G401 (cell line): ENCODE results near the gene ARHGAP22. TPM values are rescaled to one million over a fixed set of nuclear protein-coding genes. Genes with fewer than 3 reads are reported as not detected.

Experiments
- DNase-seq: peaks from one replicate; pipeline ENCODE4 v3.0.0-alpha.2; 2015; ENCODE audit warnings: low spot score
- in situ Hi-C: cut with HindIII; loops from 2 replicates; pipeline ENCODE4 v1.10.0; 2016; ENCODE audit warnings: low sequenced_read_pairs, mixed read lengths
- total RNA-seq: library from RNA; depleted of rRNA; stranded (reverse); fragments of >200 nt; shearing (Covaris generic); gene quantifications from 2 replicates; pipeline ENCODE4 v1.2.3, GENCODE V29; 2014; rRNA removed

The ARHGAP22 gene
- total RNA-seq, 1 experiment from 2014 or later: 1.2 TPM

DNA sequence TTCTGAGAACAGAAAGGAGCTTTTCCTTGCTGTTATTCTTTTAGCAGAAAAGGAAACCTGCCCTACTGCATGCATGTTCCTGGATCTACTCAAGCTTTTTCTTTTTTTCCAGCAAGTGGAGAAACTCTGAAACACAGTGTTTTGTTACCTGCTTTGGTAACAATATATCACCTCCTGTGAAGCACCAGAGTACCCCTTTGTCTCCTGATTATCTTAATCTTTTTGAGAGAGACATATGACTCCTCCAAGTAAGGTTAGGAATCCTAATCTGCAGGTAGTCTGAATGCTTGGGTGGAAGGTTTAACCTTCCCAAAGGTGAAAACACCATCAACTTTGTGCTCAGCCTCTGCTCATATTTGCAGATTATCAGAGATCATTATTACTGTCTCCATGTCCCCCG is 205.3 kb downstream of the ARHGAP22 start:
- in situ Hi-C loops: no loop called here
- no peak for DNase-seq

DNA sequence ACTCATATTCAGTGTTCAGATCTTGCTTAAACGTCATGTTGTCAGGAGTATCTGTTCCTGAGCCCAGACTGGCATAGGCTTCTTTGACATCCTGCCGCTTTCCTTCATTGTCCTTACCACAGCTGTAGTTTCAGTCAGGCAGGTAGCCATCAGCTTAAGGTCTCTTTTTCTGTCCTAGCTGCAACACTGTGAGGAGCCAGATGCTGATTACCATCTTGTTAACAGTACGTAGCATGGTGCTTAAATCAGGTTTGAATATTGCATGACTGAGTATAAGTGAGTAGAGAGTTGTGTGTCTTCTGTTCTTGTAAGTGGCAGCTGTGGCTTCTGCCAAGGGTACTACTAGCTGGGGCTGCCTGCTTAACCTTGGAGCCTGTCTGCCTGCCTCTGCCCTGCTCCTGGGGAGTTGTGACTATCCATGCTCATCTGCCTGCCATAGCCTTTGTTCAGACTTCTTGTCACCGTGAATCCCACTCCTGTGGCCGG is 205.8 kb downstream of the ARHGAP22 start:
- peak; percentile 20 for DNase-seq
- in situ Hi-C loops: no loop called here

DNA sequence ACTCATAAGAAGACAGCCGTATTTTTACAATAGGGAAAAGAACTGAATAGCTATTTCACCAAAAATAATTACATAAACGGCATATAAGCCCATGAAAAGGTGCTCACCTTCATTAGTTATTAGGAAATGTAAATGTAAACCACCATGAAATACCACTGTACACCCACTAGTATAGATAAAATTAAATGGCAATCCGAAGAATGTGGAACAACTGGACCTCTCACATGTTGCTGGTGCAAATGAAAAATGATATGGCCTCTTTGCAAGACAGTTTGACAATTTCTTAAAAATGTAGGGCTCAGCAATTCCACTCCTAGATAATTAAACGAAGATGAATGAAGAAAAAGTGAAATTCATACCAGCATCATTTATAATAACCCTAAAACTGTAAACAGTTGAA is 206.6 kb downstream of the ARHGAP22 start:
- DNase-seq: no peak
- in situ Hi-C loops: no loop called here

Other genes with a start within 250 kb of the ARHGAP22 start
- not detected in 2 replicates for gene WDFY4, start 79.8 kb upstream of the ARHGAP22 start, total RNA-seq